A549 treated with AZD9567 at 1 μM for 4 hours (cell line): ENCODE data around the gene L3HYPDH. TPM values are rescaled to one million over a fixed set of nuclear protein-coding genes. Genes with fewer than 3 reads are reported as not detected.

ENCODE experiments used
- total RNA-seq: library from RNA; stranded (reverse); fragments of 200-300 nt; extraction: Qiagen RNA extraction; gene quantifications from 5 replicates; pipeline ENCODE4 v1.2.3, GENCODE V29; 2022; ENCODE audit not compliant: insufficient read depth

L3HYPDH gene
- 36.2 to 42.6 TPM (median 37.5 TPM) in 5 replicates for total RNA-seq

GRCh38 chr14:59483819-59484638 is at the start of gene L3HYPDH, which contains the start of gene JKAMP:
Gene L3HYPDH (minus strand): TSS chr14:59484408. CDS start chr14:59484316, 92 bp downstream.
Gene JKAMP (plus strand): TSS chr14:59484517. CDS start chr14:59484590, 73 bp downstream.

GRCh38 chr14:59465316-59466135 is 18.7 kb downstream of the L3HYPDH start, which contains the start of gene GPR135:
Gene GPR135 (minus strand): TSS chr14:59465380. CDS start chr14:59465226, 154 bp downstream.

Other genes starting within 250 kb of the L3HYPDH start
- gene GPR135, start 19.0 kb downstream of the L3HYPDH start, total RNA-seq = 0.80 to 1.2 TPM (median 1.1 TPM) in 5 replicates
- gene JKAMP, start 109 bp upstream of the L3HYPDH start, total RNA-seq = 65.4 to 77.2 TPM (median 68.5 TPM) in 5 replicates
- gene CCDC175, start 92.4 kb upstream of the L3HYPDH start, total RNA-seq = not detected in 5 replicates